Caco-2 (cell line): ENCODE results near the gene CALM1. TPM values are rescaled to one million over a fixed set of nuclear protein-coding genes. Genes with fewer than 3 reads are reported as not detected.

Experiments used
- BruUV-seq: library from RNA; stranded (reverse); fragments of 400-500 nt; replicated peaks from 2 replicates; lab custom pipeline; 2021; lab: Mats Ljungman, UMichigan
- CTCF ChIA-PET: fragments of 300-600 bp; sonication (Branson Sonifier 250); formaldehyde crosslinking; loops from one replicate; lab custom pipeline; 2022; ENCODE audit warnings: antibody characterized with exemption; lab: Charles Lee
- POLR2A ChIA-PET: fragments of 300-600 bp; sonication (Branson Sonifier 250); formaldehyde crosslinking; loops from one replicate; lab custom pipeline; 2022; ENCODE audit warnings: antibody characterized with exemption; lab: Charles Lee
- DNase-seq, 2 experiments: peaks; one replicate each; pipeline versions ENCODE4 v3.0.0 to v3.0.0-alpha.2; 2020 to 2022
- H3K27me3 ChIP-seq: replicated peaks from 2 replicates; pipeline ENCODE4 v1.6.0; 2011; ENCODE audit warnings: low read length; ENCODE audit not compliant: control insufficient read depth, insufficient read depth
- H3K36me3 ChIP-seq: 2 replicates; pipeline ENCODE4 v1.5.1; 2011; ENCODE audit warnings: low read length; ENCODE audit not compliant: control insufficient read depth, insufficient read depth
- H3K4me1 ChIP-seq: fragments of 250-450 bp; sonication (Bioruptor Pico); 2 replicates; pipeline ENCODE4 v1.5.1; 2020; ENCODE audit warnings: mild to moderate bottlenecking
- H3K4me3 ChIP-seq: 2 replicates; pipeline ENCODE4 v1.5.1; 2011; ENCODE audit warnings: low read depth, mild to moderate bottlenecking, control low read depth, low read length
- H3K9me3 ChIP-seq: fragments of 250-450 bp; sonication (Bioruptor Pico); 2 replicates; pipeline ENCODE4 v1.5.1; 2020; ENCODE audit warnings: mild to moderate bottlenecking, moderate library complexity
- H3K27ac Mint-ChIP-seq: one replicate; pipeline ENCODE4 v1.8.0; 2022; ENCODE audit warnings: mixed read lengths; ENCODE audit not compliant: unreplicated experiment
- H3K27me3 Mint-ChIP-seq: one replicate; pipeline ENCODE4 v1.8.0; 2022; ENCODE audit warnings: mixed read lengths; ENCODE audit not compliant: insufficient read depth, unreplicated experiment
- H3K36me3 Mint-ChIP-seq: one replicate; pipeline ENCODE4 v1.8.0; 2022; ENCODE audit warnings: mild to moderate bottlenecking, mixed read lengths; ENCODE audit not compliant: insufficient read depth, unreplicated experiment
- H3K4me1 Mint-ChIP-seq: one replicate; pipeline ENCODE4 v1.8.0; 2022; ENCODE audit warnings: low read depth, mixed read lengths; ENCODE audit not compliant: unreplicated experiment
- H3K4me3 Mint-ChIP-seq: one replicate; pipeline ENCODE4 v1.8.0; 2022; ENCODE audit warnings: mild to moderate bottlenecking, moderate library complexity, mixed read lengths; ENCODE audit not compliant: unreplicated experiment
- H3K9me3 Mint-ChIP-seq: one replicate; pipeline ENCODE4 v1.8.0; 2022; ENCODE audit warnings: mixed read lengths; ENCODE audit not compliant: unreplicated experiment
- intact Hi-C: fragments of 100-400 bp; cut with micrococcal nuclease; formaldehyde crosslinking; loops from one replicate; pipeline ENCODE4 v1.10.0; 2022; ENCODE audit not compliant: unreplicated experiment
- total RNA-seq: library from RNA; stranded (reverse); gene quantifications from 2 replicates; pipeline ENCODE4 v1.2.3, GENCODE V29; 2022
- TF ChIP-seq, protein P1 (sequence below), 2 experiments: fragments of 200-600 bp in 1 of 2; IDR thresholded peaks; 1 replicate in 1 of 2; 2 replicates in 1 of 2; pipeline versions ENCODE4 v1.5.1 to v1.8.0; 2011 to 2022; ENCODE audit warnings: antibody characterized with exemption in 1 of 2, control low read depth in 1 of 2, inconsistent platforms in 1 of 2, low read depth in 1 of 2, low read length in 1 of 2, mild to moderate bottlenecking in 1 of 2, moderate library complexity in 1 of 2; ENCODE audit not compliant: insufficient read depth in 1 of 2, severe bottlenecking in 1 of 2, unreplicated experiment in 1 of 2

Gene CALM1
- total RNA-seq, 1 experiment from 2014 or later, result 437 TPM

DNA sequence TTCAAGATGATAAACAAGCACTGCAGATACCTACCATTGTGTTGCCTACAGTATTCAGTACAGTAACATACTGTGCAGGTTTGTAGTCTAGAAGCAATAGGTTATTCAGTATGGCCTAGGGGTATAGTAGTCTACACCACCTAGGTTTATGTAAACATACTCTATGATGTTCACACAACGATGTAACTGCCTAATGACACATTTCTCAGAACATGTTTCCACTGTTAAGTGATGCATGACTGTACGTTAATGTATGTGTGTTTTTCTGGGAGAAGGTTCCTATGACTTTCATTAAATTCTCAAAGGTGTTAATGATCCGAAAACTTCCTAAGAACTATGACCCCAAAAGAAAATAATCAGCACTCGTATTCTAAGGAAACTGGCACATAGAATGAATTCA lies 20.9 kb upstream of the CALM1 start:
- Mint-ChIP-seq H3K4me3 (no peak overlapping the region), H3K27ac (no peak overlapping the region), H3K36me3 (no peaks in the 10 kb centered on the region), H3K4me1 (peaks cover 5% of the 10 kb centered on the region), H3K27me3 (no peaks in the 10 kb centered on the region), H3K9me3 (no peaks in the 10 kb centered on the region)
- Histone ChIP-seq H3K4me1 (no peaks in the 10 kb centered on the region), H3K27me3 (no peaks in the 10 kb centered on the region), H3K36me3 (no peaks in the 10 kb centered on the region), H3K4me3 (no peak overlapping the region), H3K9me3 (no peaks in the 10 kb centered on the region)
- no peak for DNase-seq
- ChIA-PET CTCF (interaction anchor here (0.7 kb wide), 1 partner anchor 87 kb away, joined by 7 read pairs; no protein-coding TSS in a partner anchor), POLR2A (no interaction called here)
- TF ChIP-seq, protein P1, sequence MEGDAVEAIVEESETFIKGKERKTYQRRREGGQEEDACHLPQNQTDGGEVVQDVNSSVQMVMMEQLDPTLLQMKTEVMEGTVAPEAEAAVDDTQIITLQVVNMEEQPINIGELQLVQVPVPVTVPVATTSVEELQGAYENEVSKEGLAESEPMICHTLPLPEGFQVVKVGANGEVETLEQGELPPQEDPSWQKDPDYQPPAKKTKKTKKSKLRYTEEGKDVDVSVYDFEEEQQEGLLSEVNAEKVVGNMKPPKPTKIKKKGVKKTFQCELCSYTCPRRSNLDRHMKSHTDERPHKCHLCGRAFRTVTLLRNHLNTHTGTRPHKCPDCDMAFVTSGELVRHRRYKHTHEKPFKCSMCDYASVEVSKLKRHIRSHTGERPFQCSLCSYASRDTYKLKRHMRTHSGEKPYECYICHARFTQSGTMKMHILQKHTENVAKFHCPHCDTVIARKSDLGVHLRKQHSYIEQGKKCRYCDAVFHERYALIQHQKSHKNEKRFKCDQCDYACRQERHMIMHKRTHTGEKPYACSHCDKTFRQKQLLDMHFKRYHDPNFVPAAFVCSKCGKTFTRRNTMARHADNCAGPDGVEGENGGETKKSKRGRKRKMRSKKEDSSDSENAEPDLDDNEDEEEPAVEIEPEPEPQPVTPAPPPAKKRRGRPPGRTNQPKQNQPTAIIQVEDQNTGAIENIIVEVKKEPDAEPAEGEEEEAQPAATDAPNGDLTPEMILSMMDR (IDR thresholded peaks at IDR 0.05; ENCODE audit: insufficient read depth in 1 of 2, low read depth in 1 of 2, low read length in 1 of 2, severe bottlenecking in 1 of 2, unreplicated experiment in 1 of 2), result no peak
- no TSS peak for BruUV-seq
- intact Hi-C loops, result no loop called here

DNA sequence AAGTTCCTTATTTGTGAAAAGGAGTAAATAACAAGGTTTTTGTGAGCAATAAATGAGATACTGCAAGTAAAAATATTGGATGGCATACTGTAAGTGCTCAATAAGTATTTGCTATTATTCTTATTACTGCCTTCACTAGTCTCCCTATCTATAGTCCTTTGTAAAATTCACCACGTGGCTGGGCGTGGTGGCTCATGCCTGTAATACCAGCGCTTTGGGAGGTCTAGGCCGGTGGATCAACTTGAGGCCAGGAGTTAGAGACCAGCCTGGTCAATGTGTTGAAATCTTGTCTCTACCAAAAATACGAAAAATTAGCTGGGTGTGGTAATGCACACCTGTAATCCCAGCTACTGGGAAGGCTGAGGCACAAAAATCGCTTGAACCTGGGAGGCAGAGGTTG lies 18.6 kb upstream of the CALM1 start:
- H3K27me3 Mint-ChIP-seq, result no peaks in the 10 kb centered on the region
- Histone ChIP-seq H3K4me1 (peaks cover 8% of the 10 kb centered on the region), H3K9me3 (no peaks in the 10 kb centered on the region), H3K4me3 (no peak overlapping the region), H3K36me3 (no peaks in the 10 kb centered on the region), H3K27me3 (no peaks in the 10 kb centered on the region)
- no peak overlapping the region for H3K27ac Mint-ChIP-seq
- POLR2A ChIA-PET, result interaction anchor here (0.5 kb wide), 1 partner anchor 70 kb away, joined by 11 read pairs; no protein-coding TSS in a partner anchor
- CTCF ChIA-PET, result no interaction called here
- DNase-seq, result no peak
- intact Hi-C loops, result no loop called here
- H3K4me3 Mint-ChIP-seq, result no peak overlapping the region
- no TSS peak for BruUV-seq
- TF ChIP-seq, protein P1 (IDR thresholded peaks at IDR 0.05; ENCODE audit: insufficient read depth in 1 of 2, low read depth in 1 of 2, low read length in 1 of 2, severe bottlenecking in 1 of 2, unreplicated experiment in 1 of 2), result no peak
- no peaks in the 10 kb centered on the region for H3K9me3 Mint-ChIP-seq
- no peaks in the 10 kb centered on the region for H3K36me3 Mint-ChIP-seq
- peaks cover 5% of the 10 kb centered on the region for H3K4me1 Mint-ChIP-seq

DNA sequence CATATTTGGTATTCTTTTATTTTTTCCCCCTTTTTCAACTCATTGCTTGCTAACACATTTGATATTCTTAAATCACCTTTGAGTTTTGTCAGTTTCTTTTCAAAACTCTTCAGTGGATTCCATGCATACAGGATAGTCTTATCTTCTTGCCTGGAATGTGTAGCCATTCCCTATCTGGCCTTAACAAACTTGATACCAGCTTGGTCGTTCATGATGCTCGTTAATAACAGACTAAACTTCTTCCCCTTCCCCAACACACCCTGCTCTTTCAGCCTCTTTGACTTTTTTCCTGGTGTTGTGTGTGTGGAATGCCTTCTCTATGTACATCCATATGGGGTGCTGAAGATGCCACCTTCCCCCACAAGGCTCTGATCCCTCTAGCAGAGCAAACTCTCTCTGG lies 17.7 kb upstream of the CALM1 start:
- Mint-ChIP-seq H3K27me3 (no peaks in the 10 kb centered on the region), H3K27ac (no peak overlapping the region), H3K4me1 (peaks cover 5% of the 10 kb centered on the region), H3K36me3 (no peaks in the 10 kb centered on the region), H3K4me3 (no peak overlapping the region), H3K9me3 (no peaks in the 10 kb centered on the region)
- H3K4me1 ChIP-seq, result peaks cover 8% of the 10 kb centered on the region
- TF ChIP-seq, protein P1 (IDR thresholded peaks at IDR 0.05; ENCODE audit: insufficient read depth in 1 of 2, low read depth in 1 of 2, low read length in 1 of 2, severe bottlenecking in 1 of 2, unreplicated experiment in 1 of 2), result no peak
- H3K36me3 ChIP-seq, result no peaks in the 10 kb centered on the region
- intact Hi-C loops, result no loop called here
- DNase-seq, result no peak
- no peaks in the 10 kb centered on the region for H3K27me3 ChIP-seq
- H3K9me3 ChIP-seq, result no peaks in the 10 kb centered on the region
- BruUV-seq, result no TSS peak
- CTCF ChIA-PET, result no interaction called here
- POLR2A ChIA-PET, result no interaction called here
- no peak overlapping the region for H3K4me3 ChIP-seq
